ENCODE measurements around the gene ZFP36L1.

DNA sequence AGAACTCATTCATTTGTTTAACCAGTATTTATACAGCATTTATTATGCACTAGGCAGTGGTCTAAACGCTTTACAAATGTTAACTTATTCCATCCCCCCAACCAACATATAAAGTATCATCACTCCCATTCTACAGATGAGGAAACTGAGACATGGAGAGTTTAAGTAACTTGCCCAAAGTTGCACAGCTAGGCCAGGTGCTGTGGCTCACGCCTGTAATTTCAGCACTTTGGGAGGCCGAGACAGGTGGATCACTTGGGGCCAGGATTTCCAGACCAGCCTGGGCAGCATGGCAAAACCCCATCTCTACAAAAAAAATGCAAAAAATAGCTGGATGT is 37.9 kb downstream of the ZFP36L1 start:
- no peak for TF ChIP-seq EP300 (IDR thresholded peaks at IDR 0.05)
- TF ChIP-seq POLR2A (IDR thresholded peaks at IDR 0.05) = no peak
- TF ChIP-seq CTCF (IDR thresholded peaks at IDR 0.05) = no peak

All from ovary (tissue), 3 donors.